ENCODE measurements around the gene ARHGAP12. TPM values are rescaled to one million over a fixed set of nuclear protein-coding genes. Genes with fewer than 3 reads are reported as not detected.

ARHGAP12 gene
- total RNA-seq, 1 donor from 2014 or later, result 50.5 TPM

- peak; percentile 27 for DNase-seq (ENCODE audit: low read depth)
These were observed 159.7 kb downstream of the ARHGAP12 start for GRCh38 chr10:31768935-31769334.

- DNase-seq (ENCODE audit: low read depth), result no peak
These were observed 160.2 kb downstream of the ARHGAP12 start for GRCh38 chr10:31768467-31768866.

- no peak for DNase-seq (ENCODE audit: low read depth)
These were observed 163.1 kb downstream of the ARHGAP12 start for GRCh38 chr10:31765541-31765940.

GRCh38 chr10:31762316-31762715, 166.3 kb downstream of the ARHGAP12 start:
- no peak for DNase-seq (ENCODE audit: low read depth)

GRCh38 chr10:31761156-31761555, 167.5 kb downstream of the ARHGAP12 start:
- no peak for DNase-seq (ENCODE audit: low read depth)

GRCh38 chr10:31760674-31761081, 168.0 kb downstream of the ARHGAP12 start:
- peak; percentile 60 for DNase-seq (ENCODE audit: low read depth)

GRCh38 chr10:31759799-31760626, 168.6 kb downstream of the ARHGAP12 start:
- DNase-seq (ENCODE audit: low read depth), result peak; percentile 96

GRCh38 chr10:31759124-31759798, 169.4 kb downstream of the ARHGAP12 start:
- peak; percentile 69 for DNase-seq (ENCODE audit: low read depth)

- DNase-seq (ENCODE audit: low read depth), result no peak
These were observed 170.1 kb downstream of the ARHGAP12 start for GRCh38 chr10:31758495-31758894.

- no peak for DNase-seq (ENCODE audit: low read depth)
These were observed 170.8 kb downstream of the ARHGAP12 start for GRCh38 chr10:31757831-31758230.

GRCh38 chr10:31757386-31757791, 171.2 kb downstream of the ARHGAP12 start:
- no peak for DNase-seq (ENCODE audit: low read depth)

GRCh38 chr10:31756729-31757110, 171.9 kb downstream of the ARHGAP12 start:
- no peak for DNase-seq (ENCODE audit: low read depth)

GRCh38 chr10:31756101-31756728, 172.4 kb downstream of the ARHGAP12 start:
- DNase-seq (ENCODE audit: low read depth), result no peak

Other genes starting within 250 kb of the ARHGAP12 start
- gene KIF5B, start 127.6 kb upstream of the ARHGAP12 start, total RNA-seq, result 133 and 137 TPM in 2 replicates